Astrocyte (in vitro differentiated cells and primary cell): Measurements from ENCODE around the gene CDH13.

ENCODE experiments used
- CTCF ChIP-seq: IDR thresholded peaks from 2 replicates; pipeline ENCODE4 v1.5.1; 2011; ENCODE audit warnings: low read depth, mild to moderate bottlenecking, inconsistent platforms, low read length, moderate library complexity; ENCODE audit not compliant: insufficient read depth
- EZH2 ChIP-seq: IDR thresholded peaks from 2 replicates; pipeline ENCODE4 v1.6.1; 2012; ENCODE audit warnings: mild to moderate bottlenecking, low read length, inconsistent platforms; ENCODE audit not compliant: insufficient read depth

- TF ChIP-seq CTCF (no peak), EZH2 (no peak)
These were observed 915.7 kb downstream of the CDH13 start for GRCh38 chr16:83542491-83542890.
